GM06990 (cell line): ENCODE measurements around the gene DENND2A.
A peak's percentile ranks its signal among the peaks of the same experiment; 100 is the strongest.

Experiments
- DNase-seq: peaks from one replicate; pipeline ENCODE4 v3.0.0-alpha.2; 2011; ENCODE audit not compliant: insufficient read length; ENCODE audit errors: extremely low read depth
- H3K27me3 ChIP-seq: replicated peaks from 2 replicates; pipeline ENCODE4 v1.6.0; 2011; ENCODE audit warnings: low read length; ENCODE audit not compliant: control insufficient read depth, insufficient read depth
- H3K36me3 ChIP-seq: 2 replicates; pipeline ENCODE4 v1.5.1; 2011; ENCODE audit warnings: low read length; ENCODE audit not compliant: control insufficient read depth, insufficient read depth
- H3K4me3 ChIP-seq: replicated peaks from 2 replicates; pipeline ENCODE4 v1.5.1; 2011; ENCODE audit warnings: low read depth, mild to moderate bottlenecking, control low read depth, low read length
- TF ChIP-seq, protein P1 (sequence below): IDR thresholded peaks from 2 replicates; pipeline ENCODE4 v1.5.1; 2011; ENCODE audit warnings: low read length, control low read depth, mild to moderate bottlenecking, inconsistent platforms; ENCODE audit not compliant: insufficient read depth, poor library complexity, severe bottlenecking

DENND2A gene

DNA sequence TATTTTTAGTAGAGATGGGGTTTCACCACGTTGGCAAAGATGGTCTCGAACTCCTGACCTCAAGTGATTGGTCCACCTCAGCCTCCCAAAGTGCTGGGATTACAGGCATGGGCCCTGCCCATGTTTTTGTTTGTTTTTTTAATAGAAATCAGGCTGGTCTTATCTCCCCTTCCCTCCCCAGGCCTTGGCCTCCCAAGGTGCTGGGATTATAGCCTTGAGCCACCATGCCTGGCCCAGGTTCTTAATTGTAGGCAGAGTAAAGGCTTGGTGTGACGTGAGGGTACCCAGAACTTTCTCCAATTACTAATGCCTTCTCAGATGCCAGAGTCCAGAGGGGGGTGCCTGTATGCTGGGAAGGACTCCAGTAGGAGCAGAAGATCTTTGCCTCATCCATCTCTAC is 156.1 kb downstream of the DENND2A start:
- TF ChIP-seq, protein P1, sequence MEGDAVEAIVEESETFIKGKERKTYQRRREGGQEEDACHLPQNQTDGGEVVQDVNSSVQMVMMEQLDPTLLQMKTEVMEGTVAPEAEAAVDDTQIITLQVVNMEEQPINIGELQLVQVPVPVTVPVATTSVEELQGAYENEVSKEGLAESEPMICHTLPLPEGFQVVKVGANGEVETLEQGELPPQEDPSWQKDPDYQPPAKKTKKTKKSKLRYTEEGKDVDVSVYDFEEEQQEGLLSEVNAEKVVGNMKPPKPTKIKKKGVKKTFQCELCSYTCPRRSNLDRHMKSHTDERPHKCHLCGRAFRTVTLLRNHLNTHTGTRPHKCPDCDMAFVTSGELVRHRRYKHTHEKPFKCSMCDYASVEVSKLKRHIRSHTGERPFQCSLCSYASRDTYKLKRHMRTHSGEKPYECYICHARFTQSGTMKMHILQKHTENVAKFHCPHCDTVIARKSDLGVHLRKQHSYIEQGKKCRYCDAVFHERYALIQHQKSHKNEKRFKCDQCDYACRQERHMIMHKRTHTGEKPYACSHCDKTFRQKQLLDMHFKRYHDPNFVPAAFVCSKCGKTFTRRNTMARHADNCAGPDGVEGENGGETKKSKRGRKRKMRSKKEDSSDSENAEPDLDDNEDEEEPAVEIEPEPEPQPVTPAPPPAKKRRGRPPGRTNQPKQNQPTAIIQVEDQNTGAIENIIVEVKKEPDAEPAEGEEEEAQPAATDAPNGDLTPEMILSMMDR, result no peak
- Histone ChIP-seq H3K27me3 (no peaks in the 10 kb centered on the region), H3K4me3 (no peak overlapping the region), H3K36me3 (no peaks in the 10 kb centered on the region)
- no peak for DNase-seq

DNA sequence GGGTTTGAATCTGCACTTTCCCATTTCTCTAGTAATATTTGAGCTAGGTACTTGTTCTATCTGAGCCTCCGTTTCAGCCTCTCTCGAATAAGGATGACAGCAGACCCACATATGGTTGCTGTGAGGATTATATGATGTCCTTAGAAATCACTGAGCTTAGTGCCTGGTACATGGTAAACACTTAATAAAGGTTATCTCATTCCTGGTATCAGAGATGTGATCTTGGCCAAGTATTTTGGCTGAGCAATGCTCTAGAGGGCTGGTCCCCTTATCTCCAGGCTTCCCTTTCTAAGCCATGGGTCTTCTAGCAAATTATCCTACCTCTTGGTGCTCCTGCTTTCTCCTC is 160.9 kb downstream of the DENND2A start:
- Histone ChIP-seq H3K36me3 (no peaks in the 10 kb centered on the region), H3K4me3 (peak overlapping the region; percentile 68), H3K27me3 (no peaks in the 10 kb centered on the region)
- TF ChIP-seq, protein P1, result no peak
- no peak for DNase-seq

DNA sequence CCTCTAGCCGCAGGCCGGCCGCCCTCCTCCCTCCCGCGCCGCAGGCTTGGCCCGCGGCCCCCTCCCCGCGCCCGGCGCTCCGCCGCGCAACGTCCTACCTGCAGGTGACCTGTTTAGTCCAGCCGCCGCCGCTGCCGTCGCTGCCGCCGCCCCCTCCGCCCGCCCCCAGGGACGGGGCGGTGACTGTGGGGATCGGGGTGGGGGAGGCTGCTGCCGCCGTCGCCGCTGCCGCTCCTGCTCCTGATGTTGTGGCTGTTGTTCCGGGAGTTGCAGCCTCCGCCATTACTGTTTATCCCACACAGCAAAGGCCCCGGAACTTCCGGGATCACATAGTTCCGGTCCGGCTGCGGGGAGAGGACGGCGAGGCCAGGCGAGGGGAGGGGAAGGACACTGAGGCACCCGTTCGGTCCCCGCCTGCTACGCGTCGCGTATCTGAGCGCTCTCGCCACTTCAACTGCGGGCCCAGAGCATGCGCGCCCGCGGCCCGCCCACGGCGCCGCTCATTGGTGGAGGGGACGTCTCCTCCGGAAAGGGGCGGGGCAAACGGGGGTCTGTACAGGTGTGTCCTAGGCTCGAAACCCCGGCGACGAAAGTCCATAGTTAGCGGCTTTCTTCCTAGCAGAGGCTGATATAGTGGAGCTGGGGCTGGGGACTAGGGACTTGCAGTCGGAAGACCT is 161.4 kb downstream of the DENND2A start, which contains the start of gene MKRN1:
TSS of gene MKRN1 (minus strand) at position 444 of the 677 bp plus-strand sequence. CDS start at position 283, 161 bp downstream.
- TF ChIP-seq, protein P1, result no peak
- Histone ChIP-seq H3K4me3 (peak within 1 kb of the TSS; percentile 68), H3K27me3 (no peaks in the 10 kb centered on the region), H3K36me3 (no peaks in the 10 kb centered on the region)
- peak; percentile 97 for DNase-seq

DNA sequence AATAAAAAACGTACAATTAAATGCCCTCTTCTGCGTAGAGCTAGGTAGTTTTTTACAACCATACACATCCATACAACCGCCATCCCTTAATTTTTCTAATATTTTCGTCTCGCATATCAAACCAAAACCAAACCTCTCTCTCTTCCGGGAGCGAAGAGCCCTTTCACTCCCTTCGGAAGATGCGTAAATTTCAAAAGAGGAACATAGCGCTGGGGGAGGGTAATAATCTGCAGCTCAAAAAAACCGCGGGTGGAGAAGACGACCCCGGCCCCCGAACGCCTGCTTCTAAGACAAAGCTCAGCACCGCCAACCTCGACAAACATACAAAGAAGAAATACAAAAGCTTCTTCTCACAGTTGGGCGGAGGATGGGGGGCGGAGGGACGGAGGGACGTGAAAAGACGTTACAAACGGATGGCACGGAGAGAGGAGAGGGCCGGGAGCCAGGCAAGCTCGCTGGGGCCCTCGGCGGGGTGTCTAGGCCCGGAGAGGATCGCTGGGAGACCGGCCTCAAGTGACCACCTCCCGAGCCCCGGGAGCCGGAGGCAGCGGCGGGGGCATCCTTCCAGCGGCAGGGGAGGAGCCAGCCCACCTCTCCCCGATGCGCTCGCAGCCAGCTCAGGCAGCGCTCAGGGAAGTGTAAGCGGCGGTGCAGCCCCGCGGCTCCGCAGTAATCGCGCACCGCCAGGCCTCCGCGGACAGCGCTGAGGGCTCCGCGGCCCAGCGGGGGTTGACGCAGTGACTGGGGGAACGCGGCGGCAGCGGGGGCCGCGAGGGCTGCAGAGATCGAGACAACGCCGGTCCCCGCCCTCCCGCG is 162.2 kb downstream of the DENND2A start:
- TF ChIP-seq, protein P1, result no peak
- DNase-seq, result peak; percentile 66
- peak overlapping the region; percentile 68 for H3K4me3 ChIP-seq

GRCh38 chr7:140476698-140477261 is 163.8 kb downstream of the DENND2A start:
- Histone ChIP-seq H3K4me3 (peak overlapping the region; percentile 10), H3K36me3 (no peaks in the 10 kb centered on the region), H3K27me3 (no peaks in the 10 kb centered on the region)
- TF ChIP-seq, protein P1, result no peak
- DNase-seq, result no peak

More for the DNA sequence above, 162.2 kb downstream of the DENND2A start:
- H3K36me3 ChIP-seq, result no peaks in the 10 kb centered on the region
- no peaks in the 10 kb centered on the region for H3K27me3 ChIP-seq
